ENCODE data around the gene ZNF211. TPM values are rescaled to one million over a fixed set of nuclear protein-coding genes. Genes with fewer than 3 reads are reported as not detected.

The ZNF211 gene
- total RNA-seq, 3 donors from 2014 or later: 7.9 to 16.3 (median 9.4) TPM

- no peak for DNase-seq
- Histone ChIP-seq H3K4me1 (ENCODE audit: low read depth) (no peaks in the 10 kb centered on the region), H3K4me3 (no peak overlapping the region), H3K9me3 (peaks cover 64% of the 10 kb centered on the region), H3K36me3 (ENCODE audit: low read depth) (peaks cover 19% of the 10 kb centered on the region)
- TF ChIP-seq CTCF (IDR thresholded peaks at IDR 0.05): no peak
- no peak for ATAC-seq
- intact Hi-C loops (cut with DNase I, micrococcal nuclease): no loop called here
These were observed 10.8 kb downstream of the ZNF211 start for GRCh38 chr19:57643734-57644133.

GRCh38 chr19:57648331-57649003 lies 15.5 kb downstream of the ZNF211 start:
- Histone ChIP-seq H3K4me1 (ENCODE audit: low read depth) (no peaks in the 10 kb centered on the region), H3K36me3 (ENCODE audit: low read depth) (no peaks in the 10 kb centered on the region), H3K9me3 (peaks cover 19% of the 10 kb centered on the region), H3K4me3 (no peak overlapping the region)
- ATAC-seq (no peak), DNase-seq (no peak)
- no peak for TF ChIP-seq CTCF (IDR thresholded peaks at IDR 0.05)
- intact Hi-C loops (cut with DNase I, micrococcal nuclease): no loop called here

- TF ChIP-seq CTCF (IDR thresholded peaks at IDR 0.05): no peak
- no peak for ATAC-seq
- Histone ChIP-seq H3K36me3 (ENCODE audit: low read depth) (no peaks in the 10 kb centered on the region), H3K4me3 (no peak overlapping the region), H3K9me3 (peaks cover 6% of the 10 kb centered on the region), H3K4me1 (ENCODE audit: low read depth) (no peaks in the 10 kb centered on the region)
- intact Hi-C loops (cut with DNase I, micrococcal nuclease): no loop called here
- no peak for DNase-seq
These were observed 18.7 kb downstream of the ZNF211 start for GRCh38 chr19:57651654-57651996.

- DNase-seq: no peak
- intact Hi-C loops (cut with DNase I, micrococcal nuclease): no loop called here
- ATAC-seq: no peak
- no peak for TF ChIP-seq CTCF (IDR thresholded peaks at IDR 0.05)
- H3K4me3 ChIP-seq: no peak overlapping the region
- H3K36me3 ChIP-seq (ENCODE audit: low read depth): no peaks in the 10 kb centered on the region
- H3K9me3 ChIP-seq: peaks cover 6% of the 10 kb centered on the region
- no peaks in the 10 kb centered on the region for H3K4me1 ChIP-seq (ENCODE audit: low read depth)
These were observed 20.7 kb downstream of the ZNF211 start for GRCh38 chr19:57653689-57654088.

- DNase-seq (no peak), ATAC-seq (no peak)
These were observed 22.5 kb downstream of the ZNF211 start for GRCh38 chr19:57655443-57655842.

More at GRCh38 chr19:57655443-57655842, 22.5 kb downstream of the ZNF211 start:
- Histone ChIP-seq H3K9me3 (peaks cover 6% of the 10 kb centered on the region), H3K4me3 (no peak overlapping the region), H3K4me1 (ENCODE audit: low read depth) (no peaks in the 10 kb centered on the region), H3K36me3 (ENCODE audit: low read depth) (no peaks in the 10 kb centered on the region)
- intact Hi-C loops (cut with DNase I, micrococcal nuclease): no loop called here
- no peak for TF ChIP-seq CTCF (IDR thresholded peaks at IDR 0.05)
